Upper lobe of right lung (tissue), 1 donor: ENCODE measurements around the gene CPD. TPM values are rescaled to one million over a fixed set of nuclear protein-coding genes. Genes with fewer than 3 reads are reported as not detected.

Experiments
- ATAC-seq: fragments of 200-7000 bp; cut with Tn5 transposase; one replicate; pipeline ENCODE4 v1.9.1; 2020; ENCODE audit warnings: mild to moderate bottlenecking, moderate library complexity
- DNase-seq: peaks from one replicate; pipeline ENCODE4 v3.0.0-alpha.2; 2020
- H3K27ac ChIP-seq: fragments of 200-600 bp; one replicate; pipeline ENCODE4 v1.8.0; 2022
- H3K27me3 ChIP-seq: fragments of 200-600 bp; one replicate; pipeline ENCODE4 v1.8.0; 2022; ENCODE audit warnings: mild to moderate bottlenecking
- H3K36me3 ChIP-seq: fragments of 200-600 bp; one replicate; pipeline ENCODE4 v1.8.0; 2022
- H3K4me1 ChIP-seq: fragments of 200-600 bp; one replicate; pipeline ENCODE4 v1.8.0; 2022
- H3K4me3 ChIP-seq: fragments of 200-600 bp; one replicate; pipeline ENCODE4 v1.8.0; 2022; ENCODE audit warnings: mild to moderate bottlenecking
- H3K9me3 ChIP-seq: fragments of 200-600 bp; one replicate; pipeline ENCODE4 v1.8.0; 2022
- intact Hi-C: fragments of 100-400 bp; cut with DNase I; formaldehyde crosslinking; loops from one replicate; pipeline ENCODE4 v1.11.0; 2022
- total RNA-seq: library from RNA; stranded (reverse); fragmentation: NEBNext Ultra II Directional; extraction: Animal tissue kit (Norgen Biotek cat#: 25700); gene quantifications from one replicate; pipeline ENCODE4 v1.2.1, GENCODE V29; 2021
- TF ChIP-seq, protein P1 (sequence below): fragments of 200-600 bp; IDR thresholded peaks from one replicate; pipeline ENCODE4 v1.8.0; 2022; ENCODE audit warnings: antibody characterized with exemption
- donor health status: DM: no; HTN: yes; CAD: no; lungs with severe emphysema.

Gene CPD
- total RNA-seq, 1 donor from 2014 or later, result 75.3 TPM

DNA sequence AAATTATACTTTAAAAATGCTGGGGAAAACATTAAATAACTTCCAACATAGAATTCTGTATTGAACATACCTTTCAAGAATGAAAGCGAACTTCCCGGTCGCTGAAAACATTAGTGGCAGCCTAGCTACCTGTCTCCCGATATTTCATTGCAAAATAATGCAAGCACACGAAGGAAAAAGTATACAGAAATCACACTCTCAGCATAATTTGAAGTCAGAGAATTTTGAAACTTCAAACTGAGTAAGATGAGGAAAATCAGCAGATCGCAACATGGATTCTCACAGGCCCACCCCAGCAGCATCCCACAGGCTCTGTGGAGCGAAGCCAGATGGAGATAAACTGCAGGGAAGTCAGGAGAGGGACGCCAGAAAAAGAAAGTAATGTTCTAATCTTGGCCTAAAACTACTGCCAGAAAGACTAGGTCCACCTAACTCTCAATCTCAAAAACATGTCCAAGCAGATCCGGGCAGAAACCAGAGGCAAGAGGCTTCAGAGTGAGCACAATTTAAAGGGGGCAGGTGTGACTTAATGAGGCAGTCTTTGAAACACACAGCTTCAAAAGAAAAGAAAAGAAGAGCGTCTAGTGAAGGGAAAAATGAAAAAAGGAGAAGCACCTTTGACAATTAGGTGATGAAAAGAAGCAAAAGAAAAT is 93.6 kb downstream of the CPD start:
- Histone ChIP-seq H3K27ac (no peak overlapping the region), H3K27me3 (no peaks in the 10 kb centered on the region), H3K9me3 (no peaks in the 10 kb centered on the region), H3K36me3 (no peaks in the 10 kb centered on the region), H3K4me1 (peaks cover 5% of the 10 kb centered on the region), H3K4me3 (no peak overlapping the region)
- ATAC-seq, result no peak
- intact Hi-C loops, result no loop called here
- DNase-seq, result no peak
- TF ChIP-seq, protein P1, sequence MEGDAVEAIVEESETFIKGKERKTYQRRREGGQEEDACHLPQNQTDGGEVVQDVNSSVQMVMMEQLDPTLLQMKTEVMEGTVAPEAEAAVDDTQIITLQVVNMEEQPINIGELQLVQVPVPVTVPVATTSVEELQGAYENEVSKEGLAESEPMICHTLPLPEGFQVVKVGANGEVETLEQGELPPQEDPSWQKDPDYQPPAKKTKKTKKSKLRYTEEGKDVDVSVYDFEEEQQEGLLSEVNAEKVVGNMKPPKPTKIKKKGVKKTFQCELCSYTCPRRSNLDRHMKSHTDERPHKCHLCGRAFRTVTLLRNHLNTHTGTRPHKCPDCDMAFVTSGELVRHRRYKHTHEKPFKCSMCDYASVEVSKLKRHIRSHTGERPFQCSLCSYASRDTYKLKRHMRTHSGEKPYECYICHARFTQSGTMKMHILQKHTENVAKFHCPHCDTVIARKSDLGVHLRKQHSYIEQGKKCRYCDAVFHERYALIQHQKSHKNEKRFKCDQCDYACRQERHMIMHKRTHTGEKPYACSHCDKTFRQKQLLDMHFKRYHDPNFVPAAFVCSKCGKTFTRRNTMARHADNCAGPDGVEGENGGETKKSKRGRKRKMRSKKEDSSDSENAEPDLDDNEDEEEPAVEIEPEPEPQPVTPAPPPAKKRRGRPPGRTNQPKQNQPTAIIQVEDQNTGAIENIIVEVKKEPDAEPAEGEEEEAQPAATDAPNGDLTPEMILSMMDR, result no peak

- DNase-seq (no peak), ATAC-seq (no peak)
- H3K4me3 ChIP-seq, result no peak overlapping the region
- peaks cover 11% of the 10 kb centered on the region for H3K36me3 ChIP-seq
- no peak overlapping the region for H3K27ac ChIP-seq
- TF ChIP-seq, protein P1, result no peak
- H3K27me3 ChIP-seq, result no peaks in the 10 kb centered on the region
- H3K9me3 ChIP-seq, result no peaks in the 10 kb centered on the region
- peaks cover 19% of the 10 kb centered on the region for H3K4me1 ChIP-seq
- intact Hi-C loops, result no loop called here
Observed at GRCh38 chr17:30475206-30475605, 96.5 kb downstream of the CPD start.

GRCh38 chr17:30476726-30477082 is 98.0 kb downstream of the CPD start:
- Histone ChIP-seq H3K9me3 (no peaks in the 10 kb centered on the region), H3K27me3 (no peaks in the 10 kb centered on the region), H3K36me3 (peaks cover 26% of the 10 kb centered on the region), H3K4me1 (peaks cover 19% of the 10 kb centered on the region), H3K27ac (peak overlapping the region; percentile 99), H3K4me3 (peak overlapping the region; percentile 89)
- no peak for DNase-seq
- intact Hi-C loops, result no loop called here
- no peak for ATAC-seq
- TF ChIP-seq, protein P1, result no peak

GRCh38 chr17:30477083-30477773 is 98.5 kb downstream of the CPD start, which contains the start of gene GOSR1:
TSS of gene GOSR1 (plus strand) at chr17:30477408. CDS start at chr17:30477434, 26 bp downstream.
- Histone ChIP-seq H3K36me3 (peaks cover 31% of the 10 kb centered on the region), H3K27me3 (no peaks in the 10 kb centered on the region), H3K9me3 (no peaks in the 10 kb centered on the region), H3K27ac (peak within 1 kb of the TSS; percentile 99), H3K4me3 (peak within 1 kb of the TSS; percentile 89), H3K4me1 (peaks cover 19% of the 10 kb centered on the region)
- peak; percentile 100 for ATAC-seq
- DNase-seq, result peak; percentile 95
- intact Hi-C loops, result no loop called here
- TF ChIP-seq, protein P1, result peak; percentile 72

- Histone ChIP-seq H3K27me3 (no peaks in the 10 kb centered on the region), H3K4me1 (peaks cover 19% of the 10 kb centered on the region), H3K27ac (peak overlapping the region; percentile 99), H3K9me3 (no peaks in the 10 kb centered on the region), H3K4me3 (peak overlapping the region; percentile 89), H3K36me3 (peaks cover 36% of the 10 kb centered on the region)
- ATAC-seq, result peak; percentile 49
- no peak for DNase-seq
- TF ChIP-seq, protein P1, result no peak
- intact Hi-C loops, result no loop called here
Observed at GRCh38 chr17:30477774-30478115, 99.0 kb downstream of the CPD start.
